ENCODE results near the gene DNASE1L3. TPM values are rescaled to one million over a fixed set of nuclear protein-coding genes. Genes with fewer than 3 reads are reported as not detected.

The DNASE1L3 gene
- total and polyA plus RNA-seq, 2 of the 8 experiments (the other 6 are each of a cell fraction or from before 2014, with no cell fraction given), result not detected

GRCh38 chr3:58154626-58155449, 55.9 kb downstream of the DNASE1L3 start:
- Histone ChIP-seq H3K27me3 (replicated peaks in 1 of 4; ENCODE audit: control insufficient read depth in 3 of 4, extremely low read depth in 1 of 4, insufficient read depth in 3 of 4, low read length in 3 of 4) (no peaks in the 10 kb centered on the region), H2AK5ac (ENCODE audit: low read depth, low read length) (no peak overlapping the region), H3K23me2 (ENCODE audit: low read depth, low read length) (no peaks in the 10 kb centered on the region), H3K79me1 (ENCODE audit: low read depth, low read length) (no peaks in the 10 kb centered on the region), H3K23ac (ENCODE audit: insufficient read length) (no peak overlapping the region), H3K79me2 (ENCODE audit: control insufficient read depth in 1 of 2, insufficient read depth in 2 of 2, low read length in 2 of 2) (no peaks in the 10 kb centered on the region), H4K5ac (ENCODE audit: insufficient read length, low read depth, low read length) (no peak overlapping the region), H4K20me1 (replicated peaks in 1 of 2; ENCODE audit: control insufficient read depth in 1 of 2, insufficient read depth in 2 of 2, low read length in 2 of 2) (peaks cover 0 to 2% of the 10 kb centered on the region in 2 experiments), H4K91ac (replicated peaks; ENCODE audit: insufficient read length, low read length) (no peak overlapping the region), H3K4ac (replicated peaks; ENCODE audit: insufficient read length, low read depth, low read length) (no peak overlapping the region), H3K36me3 (ENCODE audit: control insufficient read depth in 2 of 4, insufficient read depth in 4 of 4, low read length in 3 of 4) (peaks cover 18 to 86% (median 39%) of the 10 kb centered on the region in 4 experiments; a peak in 6 of 8 replicates), H3K4me1 (replicated peaks in 1 of 4; ENCODE audit: control insufficient read depth in 3 of 4, insufficient read depth in 4 of 4, low read length in 3 of 4) (no peaks in the 10 kb centered on the region), H3K9me3 (ENCODE audit: insufficient read depth in 2 of 2, low read depth in 1 of 2, low read length in 1 of 2) (no peaks in the 10 kb centered on the region), H3K27ac (ENCODE audit: low read depth, low read length) (no peak overlapping the region), H2BK12ac (ENCODE audit: low read depth, low read length) (no peak overlapping the region), H2BK15ac (ENCODE audit: low read length) (no peak overlapping the region), H2BK5ac (ENCODE audit: low read depth, low read length) (no peak overlapping the region), H2BK20ac (ENCODE audit: low read length) (no peak overlapping the region), H3K14ac (ENCODE audit: insufficient read length) (no peak overlapping the region), H3K18ac (ENCODE audit: extremely low read depth, low read length) (no peak overlapping the region), H4K8ac (ENCODE audit: extremely low read depth, insufficient read depth, low read length) (no peak overlapping the region), H3K56ac (replicated peaks; ENCODE audit: insufficient read length, low read depth, low read length) (no peak overlapping the region), H3K9ac (replicated peaks in 1 of 4; ENCODE audit: extremely low read depth in 1 of 4, low read depth in 3 of 4, low read length in 3 of 4) (no peak overlapping the region), H2AFZ (ENCODE audit: low read length) (no peak overlapping the region), H3K4me2 (ENCODE audit: insufficient read depth in 1 of 2, low read depth in 2 of 2, low read length in 2 of 2) (no peak overlapping the region), H3K4me3 (ENCODE audit: extremely low read depth in 1 of 4, insufficient read depth in 2 of 4, low read depth in 3 of 4, low read length in 4 of 4) (no peak overlapping the region), H2BK120ac (replicated peaks; ENCODE audit: low read depth, low read length) (no peak overlapping the region)
- ChIA-PET CTCF (ENCODE audit: partially characterized antibody) (interaction anchor here (0.8 to 2.8 kb wide), 4 partner anchors 11 to 58 kb away, joined by 3 to 13 read pairs (median 4); no protein-coding TSS in a partner anchor), POLR2A (ENCODE audit: partially characterized antibody) (interaction anchor here (1.0 kb wide), 1 partner anchor 9 kb away, joined by 4 read pairs; no protein-coding TSS in a partner anchor)
- no peak for DNase-seq (ENCODE audit: low read depth in 1 of 2, low spot score in 2 of 2)
- TF ChIP-seq CTBP2 (IDR thresholded peaks at IDR 0.05; ENCODE audit: borderline replicate concordance, insufficient read depth, insufficient read length, low read length) (no peak), JUND (IDR thresholded peaks at IDR 0.05; ENCODE audit: low read length) (no peak)
- WGBS, 2 experiments (ENCODE audit: extremely low coverage in 1 of 2, insufficient coverage in 1 of 2, insufficient read length in 1 of 2, insufficient replicate concordance in 2 of 2, low coverage in 1 of 2, low lambda C conversion rate in 2 of 2, missing lambda C conversion rate in 1 of 2), result 89% methylated on average over 10 of the region's 10 CpGs; no CpG with 5 or more reads in 1 of the 2 experiments
- no peak for FAIRE-seq

Data from H1 (cell line).